ENCODE measurements around the gene AFF1. TPM values are rescaled to one million over a fixed set of nuclear protein-coding genes. Genes with fewer than 3 reads are reported as not detected.

Gene AFF1
- total and polyA plus RNA-seq, 4 donors: 4.8 to 107 (median 57.3) TPM

- DNase-seq (peak in 1 of 2 donors; percentile 68), ATAC-seq (ENCODE audit: low FRiP score) (peak; percentile 60)
- Histone ChIP-seq H3K27me3 (ENCODE audit: control insufficient read depth in 1 of 2, insufficient read depth in 2 of 2, low read length in 1 of 2) (no peaks in the 10 kb centered on the region), H3K9me3 (ENCODE audit: control insufficient read depth, low read length) (no peaks in the 10 kb centered on the region), H3K27ac (ENCODE audit: low read depth in 1 of 2, low read length in 2 of 2) (no peak overlapping the region), H3K4me1 (ENCODE audit: control insufficient read depth in 1 of 2, insufficient read depth in 2 of 2, low read length in 2 of 2) (peaks cover 0 to 2% of the 10 kb centered on the region in 2 donors), H3K4me3 (ENCODE audit: low read length in 2 of 2) (no peak overlapping the region), H3K36me3 (ENCODE audit: control insufficient read depth in 1 of 2, insufficient read depth in 2 of 2, low read length in 1 of 2) (no peaks in the 10 kb centered on the region)
- 38 to 60% methylated on average over 4 of the region's 4 CpGs for WGBS, 2 donors
- intact Hi-C loops (cut with DNase I): loop anchor here (2.0 to 5.0 kb wide), 3 partner anchors 86 to 170 kb away; partner anchors contain the start of gene AFF1 (in 1 of the 2)
Measured at GRCh38 chr4:87092389-87093141, 157.8 kb downstream of the AFF1 start.

GRCh38 chr4:87093443-87094123 lies 158.8 kb downstream of the AFF1 start:
- Histone ChIP-seq H3K36me3 (ENCODE audit: control insufficient read depth in 1 of 2, insufficient read depth in 2 of 2, low read length in 1 of 2) (no peaks in the 10 kb centered on the region), H3K27me3 (ENCODE audit: control insufficient read depth in 1 of 2, insufficient read depth in 2 of 2, low read length in 1 of 2) (no peaks in the 10 kb centered on the region), H3K9me3 (ENCODE audit: control insufficient read depth, low read length) (no peaks in the 10 kb centered on the region), H3K27ac (ENCODE audit: low read depth in 1 of 2, low read length in 2 of 2) (no peak overlapping the region), H3K4me1 (ENCODE audit: control insufficient read depth in 1 of 2, insufficient read depth in 2 of 2, low read length in 2 of 2) (peaks cover 0 to 2% of the 10 kb centered on the region in 2 donors), H3K4me3 (ENCODE audit: low read length in 2 of 2) (no peak overlapping the region)
- ATAC-seq (ENCODE audit: low FRiP score) (peak; percentile 77), DNase-seq (no peak)
- intact Hi-C loops (cut with DNase I): loop anchor here (2.0 to 5.0 kb wide), 3 partner anchors 87 to 171 kb away; partner anchors contain the start of gene AFF1 (in 1 of the 2)
- 23% methylated on average over 4 of the region's 4 CpGs for WGBS, 2 donors

GRCh38 chr4:87097075-87097474 lies 162.3 kb downstream of the AFF1 start:
- no peaks in the 10 kb centered on the region for H3K9me3 ChIP-seq (ENCODE audit: control insufficient read depth, low read length)
- DNase-seq (no peak), ATAC-seq (ENCODE audit: low FRiP score) (no peak)
- H3K27me3 ChIP-seq (ENCODE audit: control insufficient read depth in 1 of 2, insufficient read depth in 2 of 2, low read length in 1 of 2): no peaks in the 10 kb centered on the region
- no peaks in the 10 kb centered on the region for H3K36me3 ChIP-seq (ENCODE audit: control insufficient read depth in 1 of 2, insufficient read depth in 2 of 2, low read length in 1 of 2)
- intact Hi-C loops (cut with DNase I): no loop called here
- 67 to 74% methylated on average over 4 of the region's 4 CpGs for WGBS, 2 donors
- H3K4me3 ChIP-seq (ENCODE audit: low read length in 2 of 2): no peak overlapping the region
- H3K27ac ChIP-seq (ENCODE audit: low read depth in 1 of 2, low read length in 2 of 2): no peak overlapping the region
- H3K4me1 ChIP-seq (ENCODE audit: control insufficient read depth in 1 of 2, insufficient read depth in 2 of 2, low read length in 2 of 2): peaks cover 0 to 2% of the 10 kb centered on the region in 2 donors

DNA sequence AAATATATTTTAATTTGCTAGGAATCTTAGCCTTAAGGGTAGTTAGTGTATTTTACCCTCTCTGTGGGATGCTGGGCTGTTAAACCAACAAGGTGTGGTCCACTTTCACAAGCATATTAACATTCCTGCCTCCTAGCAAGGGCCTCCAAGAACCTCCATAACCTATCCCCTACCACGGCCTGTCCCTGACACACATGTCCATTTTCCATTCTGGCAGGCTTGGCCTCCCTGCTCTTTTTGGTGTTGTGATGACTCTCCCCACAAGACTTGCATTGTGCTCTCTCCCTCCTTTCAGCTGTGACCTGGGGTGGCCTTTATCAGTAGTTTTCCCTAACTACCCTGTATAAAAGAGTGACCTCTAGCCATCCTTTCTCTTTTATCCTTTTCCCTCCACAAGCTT lies 165.4 kb downstream of the AFF1 start:
- Histone ChIP-seq H3K9me3 (ENCODE audit: control insufficient read depth, low read length) (no peaks in the 10 kb centered on the region), H3K36me3 (ENCODE audit: control insufficient read depth in 1 of 2, insufficient read depth in 2 of 2, low read length in 1 of 2) (no peaks in the 10 kb centered on the region), H3K27ac (ENCODE audit: low read depth in 1 of 2, low read length in 2 of 2) (no peak overlapping the region), H3K27me3 (ENCODE audit: control insufficient read depth in 1 of 2, insufficient read depth in 2 of 2, low read length in 1 of 2) (no peaks in the 10 kb centered on the region), H3K4me1 (ENCODE audit: control insufficient read depth in 1 of 2, insufficient read depth in 2 of 2, low read length in 2 of 2) (peaks cover 0 to 4% of the 10 kb centered on the region in 2 donors), H3K4me3 (ENCODE audit: low read length in 2 of 2) (no peak overlapping the region)
- intact Hi-C loops (cut with DNase I): loop anchor here in 1 of 2 donors (5.0 kb wide), 1 partner anchor 168 kb away; no protein-coding TSS in a partner anchor
- DNase-seq (no peak), ATAC-seq (ENCODE audit: low FRiP score) (no peak)
- 90 to 93% methylated on average over 1 of the region's 1 CpG for WGBS, 2 donors

- WGBS, 2 donors: 85 to 88% methylated on average over 7 of the region's 7 CpGs
- DNase-seq (no peak), ATAC-seq (ENCODE audit: low FRiP score) (no peak)
- Histone ChIP-seq H3K4me3 (ENCODE audit: low read length in 2 of 2) (no peak overlapping the region), H3K9me3 (ENCODE audit: control insufficient read depth, low read length) (no peaks in the 10 kb centered on the region), H3K27me3 (ENCODE audit: control insufficient read depth in 1 of 2, insufficient read depth in 2 of 2, low read length in 1 of 2) (no peaks in the 10 kb centered on the region), H3K27ac (ENCODE audit: low read depth in 1 of 2, low read length in 2 of 2) (no peak overlapping the region), H3K36me3 (ENCODE audit: control insufficient read depth in 1 of 2, insufficient read depth in 2 of 2, low read length in 1 of 2) (peaks cover 0 to 3% of the 10 kb centered on the region in 2 donors), H3K4me1 (ENCODE audit: control insufficient read depth in 1 of 2, insufficient read depth in 2 of 2, low read length in 2 of 2) (peaks cover 0 to 4% of the 10 kb centered on the region in 2 donors)
- intact Hi-C loops (cut with DNase I): loop anchor here in 1 of 2 donors (5.0 kb wide), 1 partner anchor 169 kb away; no protein-coding TSS in a partner anchor
Measured at GRCh38 chr4:87101543-87102199, 166.9 kb downstream of the AFF1 start.

DNA sequence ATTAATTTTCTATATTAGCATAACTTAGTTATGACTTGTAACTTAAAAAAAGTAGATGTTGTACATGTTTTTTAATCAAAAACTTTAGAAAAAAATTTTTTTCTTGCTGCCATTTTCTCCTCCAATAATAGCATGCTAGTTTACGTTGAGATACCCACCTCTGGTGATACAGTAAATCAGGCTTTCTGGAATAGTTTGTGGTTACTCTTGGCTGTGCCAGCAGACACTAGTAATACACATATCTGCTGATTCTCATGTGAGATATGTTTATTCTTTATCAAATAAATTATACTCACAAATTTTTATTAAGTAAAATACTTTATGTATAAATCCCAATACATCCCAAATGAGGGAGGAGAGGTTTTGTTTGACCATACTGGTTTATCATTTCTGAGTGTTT lies 168.3 kb downstream of the AFF1 start:
- H3K4me1 ChIP-seq (ENCODE audit: control insufficient read depth in 1 of 2, insufficient read depth in 2 of 2, low read length in 2 of 2): peaks cover 0 to 4% of the 10 kb centered on the region in 2 donors

GRCh38 chr4:87103691-87104187 lies 168.9 kb downstream of the AFF1 start:
- Histone ChIP-seq H3K4me1 (ENCODE audit: control insufficient read depth in 1 of 2, insufficient read depth in 2 of 2, low read length in 2 of 2) (peaks cover 0 to 8% of the 10 kb centered on the region in 2 donors), H3K27me3 (ENCODE audit: control insufficient read depth in 1 of 2, insufficient read depth in 2 of 2, low read length in 1 of 2) (no peaks in the 10 kb centered on the region), H3K9me3 (ENCODE audit: control insufficient read depth, low read length) (no peaks in the 10 kb centered on the region), H3K27ac (ENCODE audit: low read depth in 1 of 2, low read length in 2 of 2) (peak overlapping the region; percentile 7 to 80), H3K4me3 (ENCODE audit: low read length in 2 of 2) (no peak overlapping the region), H3K36me3 (ENCODE audit: control insufficient read depth in 1 of 2, insufficient read depth in 2 of 2, low read length in 1 of 2) (peaks cover 0 to 3% of the 10 kb centered on the region in 2 donors)
- peak; percentile 43 for ATAC-seq (ENCODE audit: low FRiP score)
- intact Hi-C loops (cut with DNase I): loop anchor here in 1 of 2 donors (5.0 kb wide), 1 partner anchor 171 kb away; no protein-coding TSS in a partner anchor
- DNase-seq: no peak
- WGBS, 2 donors: 50 to 60% methylated on average over 2 of the region's 2 CpGs

More for the DNA sequence above, 168.3 kb downstream of the AFF1 start:
- intact Hi-C loops (cut with DNase I): loop anchor here in 1 of 2 donors (5.0 kb wide), 1 partner anchor 171 kb away; no protein-coding TSS in a partner anchor
- WGBS, 2 donors: 24 to 38% methylated on average over 1 of the region's 1 CpG
- Histone ChIP-seq H3K36me3 (ENCODE audit: control insufficient read depth in 1 of 2, insufficient read depth in 2 of 2, low read length in 1 of 2) (peaks cover 0 to 3% of the 10 kb centered on the region in 2 donors), H3K4me3 (ENCODE audit: low read length in 2 of 2) (no peak overlapping the region), H3K9me3 (ENCODE audit: control insufficient read depth, low read length) (no peaks in the 10 kb centered on the region), H3K27ac (ENCODE audit: low read depth in 1 of 2, low read length in 2 of 2) (peak overlapping the region in 1 of 2 donors; percentile 5), H3K27me3 (ENCODE audit: control insufficient read depth in 1 of 2, insufficient read depth in 2 of 2, low read length in 1 of 2) (no peaks in the 10 kb centered on the region)
- DNase-seq (no peak), ATAC-seq (ENCODE audit: low FRiP score) (no peak)
